AG08396 (cell line): ENCODE measurements around the gene NDUFAF8.

Experiments
- DNase-seq: peaks from one replicate; pipeline ENCODE4 v3.0.0; 2012; ENCODE audit warnings: low spot score, mixed read lengths

NDUFAF8 gene

GRCh38 chr17:81253358-81254131 lies 14.4 kb downstream of the NDUFAF8 start:
- DNase-seq: peak; percentile 78

GRCh38 chr17:81254955-81255717 lies 16.0 kb downstream of the NDUFAF8 start:
- DNase-seq: peak; percentile 87

- DNase-seq: peak; percentile 83
Measured at GRCh38 chr17:81256616-81257015, 17.5 kb downstream of the NDUFAF8 start.

GRCh38 chr17:81257533-81257932 lies 18.4 kb downstream of the NDUFAF8 start:
- DNase-seq: no peak

- no peak for DNase-seq
Measured at GRCh38 chr17:81258292-81258691, 19.2 kb downstream of the NDUFAF8 start.

GRCh38 chr17:81259058-81259605 lies 20.0 kb downstream of the NDUFAF8 start:
- no peak for DNase-seq

- DNase-seq: no peak
Measured at GRCh38 chr17:81260171-81260570, 21.1 kb downstream of the NDUFAF8 start.

- DNase-seq: no peak
Measured at GRCh38 chr17:81260641-81261040, 21.5 kb downstream of the NDUFAF8 start.

GRCh38 chr17:81261096-81261495 lies 22.0 kb downstream of the NDUFAF8 start:
- no peak for DNase-seq

- DNase-seq: no peak
Measured at GRCh38 chr17:81261582-81262336, 22.6 kb downstream of the NDUFAF8 start.

- DNase-seq: no peak
Measured at GRCh38 chr17:81263371-81264181, 24.5 kb downstream of the NDUFAF8 start.

- no peak for DNase-seq
Measured at GRCh38 chr17:81264640-81265039, 25.5 kb downstream of the NDUFAF8 start.

- no peak for DNase-seq
Measured at GRCh38 chr17:81265576-81265975, 26.5 kb downstream of the NDUFAF8 start.

- DNase-seq: no peak
Measured at GRCh38 chr17:81267390-81268067, 28.4 kb downstream of the NDUFAF8 start.

- no peak for DNase-seq
Measured at GRCh38 chr17:81270279-81270678, 31.2 kb downstream of the NDUFAF8 start.

- DNase-seq: no peak
Measured at GRCh38 chr17:81271226-81271625, 32.1 kb downstream of the NDUFAF8 start.

- DNase-seq: no peak
Measured at GRCh38 chr17:81272616-81273015, 33.5 kb downstream of the NDUFAF8 start.

- no peak for DNase-seq
Measured at GRCh38 chr17:81273698-81274470, 34.8 kb downstream of the NDUFAF8 start.

- no peak for DNase-seq
Measured at GRCh38 chr17:81274471-81274855, 35.3 kb downstream of the NDUFAF8 start.

- DNase-seq: no peak
Measured at GRCh38 chr17:81276781-81277180, 37.7 kb downstream of the NDUFAF8 start.
